ENCODE results near the gene PSME1.

GRCh38 chr14:24138396-24139271, 2.6 kb downstream of the PSME1 start:
- TF ChIP-seq, protein P1, sequence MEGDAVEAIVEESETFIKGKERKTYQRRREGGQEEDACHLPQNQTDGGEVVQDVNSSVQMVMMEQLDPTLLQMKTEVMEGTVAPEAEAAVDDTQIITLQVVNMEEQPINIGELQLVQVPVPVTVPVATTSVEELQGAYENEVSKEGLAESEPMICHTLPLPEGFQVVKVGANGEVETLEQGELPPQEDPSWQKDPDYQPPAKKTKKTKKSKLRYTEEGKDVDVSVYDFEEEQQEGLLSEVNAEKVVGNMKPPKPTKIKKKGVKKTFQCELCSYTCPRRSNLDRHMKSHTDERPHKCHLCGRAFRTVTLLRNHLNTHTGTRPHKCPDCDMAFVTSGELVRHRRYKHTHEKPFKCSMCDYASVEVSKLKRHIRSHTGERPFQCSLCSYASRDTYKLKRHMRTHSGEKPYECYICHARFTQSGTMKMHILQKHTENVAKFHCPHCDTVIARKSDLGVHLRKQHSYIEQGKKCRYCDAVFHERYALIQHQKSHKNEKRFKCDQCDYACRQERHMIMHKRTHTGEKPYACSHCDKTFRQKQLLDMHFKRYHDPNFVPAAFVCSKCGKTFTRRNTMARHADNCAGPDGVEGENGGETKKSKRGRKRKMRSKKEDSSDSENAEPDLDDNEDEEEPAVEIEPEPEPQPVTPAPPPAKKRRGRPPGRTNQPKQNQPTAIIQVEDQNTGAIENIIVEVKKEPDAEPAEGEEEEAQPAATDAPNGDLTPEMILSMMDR (IDR thresholded peaks at IDR 0.05): no peak
- no peak for TF ChIP-seq POLR2A (IDR thresholded peaks at IDR 0.05)
